H9 (cell line): Measurements from ENCODE around the gene CCNO. TPM values are rescaled to one million over a fixed set of nuclear protein-coding genes. Genes with fewer than 3 reads are reported as not detected.

Source experiments
- DNase-seq: peaks from one replicate; pipeline ENCODE4 v3.0.0-alpha.2; 2017
- H2AFZ ChIP-seq: one replicate; pipeline ENCODE4 v1.6.1; 2013; ENCODE audit warnings: mild to moderate bottlenecking, low read length, control low read depth, moderate library complexity
- H2AK5ac ChIP-seq: 2 replicates; pipeline ENCODE4 v1.6.1; 2013; ENCODE audit warnings: low read length, control low read depth, mixed read lengths; ENCODE audit not compliant: insufficient read length
- H2BK120ac ChIP-seq: one replicate; pipeline ENCODE4 v1.6.1; 2013; ENCODE audit warnings: low read depth, mild to moderate bottlenecking, low read length, control low read depth, inconsistent platforms; ENCODE audit not compliant: poor library complexity, severe bottlenecking
- H2BK12ac ChIP-seq: 2 replicates; pipeline ENCODE4 v1.6.1; 2013; ENCODE audit warnings: low read length, control low read depth, mixed read lengths, low read depth; ENCODE audit not compliant: insufficient read length
- H2BK15ac ChIP-seq: 2 replicates; pipeline ENCODE4 v1.6.1; 2013; ENCODE audit warnings: low read depth, low read length, control low read depth
- H2BK20ac ChIP-seq: one replicate; pipeline ENCODE4 v1.6.1; 2013; ENCODE audit warnings: low read depth, mild to moderate bottlenecking, low read length, control low read depth, inconsistent platforms; ENCODE audit not compliant: poor library complexity, severe bottlenecking
- H2BK5ac ChIP-seq: 2 replicates; pipeline ENCODE4 v1.6.1; 2013; ENCODE audit warnings: low read length, control low read depth, mixed read lengths; ENCODE audit not compliant: insufficient read length
- H3K14ac ChIP-seq: 2 replicates; pipeline ENCODE4 v1.6.1; 2013; ENCODE audit warnings: low read length, control low read depth; ENCODE audit not compliant: insufficient read depth
- H3K18ac ChIP-seq: 2 replicates; pipeline ENCODE4 v1.6.1; 2013; ENCODE audit warnings: low read depth, mild to moderate bottlenecking, mixed read lengths, low read length, control low read depth; ENCODE audit not compliant: insufficient read length
- H3K23ac ChIP-seq: 2 replicates; pipeline ENCODE4 v1.6.1; 2013; ENCODE audit warnings: low read length, control low read depth, mixed read lengths, low read depth; ENCODE audit not compliant: insufficient read length
- H3K23me2 ChIP-seq: 2 replicates; pipeline ENCODE4 v1.6.1; 2013; ENCODE audit warnings: low read depth, mild to moderate bottlenecking, mixed read lengths, low read length, control low read depth; ENCODE audit not compliant: insufficient read length, poor library complexity, severe bottlenecking
- H3K27ac ChIP-seq: 2 replicates; pipeline ENCODE4 v1.5.1; 2013; ENCODE audit warnings: low read length, control low read depth, mixed read lengths, low read depth; ENCODE audit not compliant: insufficient read length
- H3K27me3 ChIP-seq: 2 replicates; pipeline ENCODE4 v1.6.1; 2013; ENCODE audit warnings: low read length, control low read depth, inconsistent platforms; ENCODE audit not compliant: insufficient read depth
- H3K4ac ChIP-seq: 2 replicates; pipeline ENCODE4 v1.6.1; 2013; ENCODE audit warnings: low read depth, mild to moderate bottlenecking, control low read depth, inconsistent platforms, low read length, moderate library complexity
- H3K4me1 ChIP-seq: 2 replicates; pipeline ENCODE4 v1.6.1; 2013; ENCODE audit warnings: low read length, control low read depth, inconsistent platforms; ENCODE audit not compliant: insufficient read depth
- H3K4me2 ChIP-seq: 2 replicates; pipeline ENCODE4 v1.6.1; 2013; ENCODE audit warnings: low read length, control low read depth, mixed read lengths; ENCODE audit not compliant: insufficient read length, insufficient read depth
- H3K56ac ChIP-seq: 2 replicates; pipeline ENCODE4 v1.6.1; 2013; ENCODE audit warnings: low read depth, mild to moderate bottlenecking, mixed read lengths, low read length, control low read depth; ENCODE audit not compliant: insufficient read length
- H3K79me1 ChIP-seq: 2 replicates; pipeline ENCODE4 v1.6.1; 2013; ENCODE audit warnings: low read depth, mild to moderate bottlenecking, moderate library complexity, low read length, control low read depth, inconsistent platforms; ENCODE audit not compliant: insufficient read depth, poor library complexity, severe bottlenecking
- H3K79me2 ChIP-seq: 2 replicates; pipeline ENCODE4 v1.6.1; 2013; ENCODE audit warnings: low read length, control low read depth, inconsistent platforms; ENCODE audit not compliant: insufficient read depth
- H3K9ac ChIP-seq: 2 replicates; pipeline ENCODE4 v1.6.1; 2013; ENCODE audit warnings: low read length, control low read depth, mixed read lengths; ENCODE audit not compliant: insufficient read length; ENCODE audit errors: extremely low read depth
- H3K9me3 ChIP-seq: one replicate; pipeline ENCODE4 v1.6.1; 2013; ENCODE audit warnings: low read depth, low read length, inconsistent platforms; ENCODE audit not compliant: control insufficient read depth
- H3T11ph ChIP-seq: one replicate; pipeline ENCODE4 v1.6.1; 2013; ENCODE audit warnings: mild to moderate bottlenecking, low read length, control low read depth, inconsistent platforms
- H4K20me1 ChIP-seq: one replicate; pipeline ENCODE4 v1.6.1; 2013; ENCODE audit not compliant: control insufficient read depth, insufficient read length, insufficient read depth
- H4K5ac ChIP-seq: 2 replicates; pipeline ENCODE4 v1.6.1; 2013; ENCODE audit warnings: low read depth, mild to moderate bottlenecking, mixed read lengths, low read length, control low read depth; ENCODE audit not compliant: insufficient read length
- H4K8ac ChIP-seq: replicated peaks from 2 replicates; pipeline ENCODE4 v1.6.1; 2013; ENCODE audit warnings: low read length, control low read depth, mixed read lengths, low read depth; ENCODE audit not compliant: insufficient read length
- H4K91ac ChIP-seq: 2 replicates; pipeline ENCODE4 v1.6.1; 2013; ENCODE audit warnings: low read depth, mild to moderate bottlenecking, moderate library complexity, mixed read lengths, low read length, control low read depth; ENCODE audit not compliant: insufficient read length
- H3K27ac Mint-ChIP-seq, 3 experiments: 2 replicates in 2 of 3; 3 replicates in 1 of 3; pipeline ENCODE4 v1.8.0; 2020 to 2021; ENCODE audit warnings: mixed read lengths in 3 of 3, mild to moderate bottlenecking in 1 of 3, moderate library complexity in 1 of 3
- H3K27me3 Mint-ChIP-seq: 2 replicates; pipeline ENCODE4 v1.8.0; 2021; ENCODE audit warnings: low read depth, mild to moderate bottlenecking, moderate library complexity, mixed read lengths
- H3K36me3 Mint-ChIP-seq, 3 experiments: 2 replicates in 2 of 3; 3 replicates in 1 of 3; pipeline ENCODE4 v1.8.0; 2020 to 2021; ENCODE audit warnings: low read depth in 3 of 3, mixed read lengths in 3 of 3; ENCODE audit not compliant: insufficient read depth in 1 of 3
- H3K4me1 Mint-ChIP-seq, 2 experiments: 2 replicates each; pipeline ENCODE4 v1.8.0; 2020; ENCODE audit warnings: mixed read lengths in 2 of 2
- H3K4me3 Mint-ChIP-seq, 2 experiments: 2 replicates in 1 of 2; 3 replicates in 1 of 2; pipeline ENCODE4 v1.8.0; 2020 to 2021; ENCODE audit warnings: mild to moderate bottlenecking in 2 of 2, mixed read lengths in 2 of 2, moderate library complexity in 1 of 2
- H3K9me3 Mint-ChIP-seq, 2 experiments: 2 replicates in 1 of 2; 3 replicates in 1 of 2; pipeline ENCODE4 v1.8.0; 2020; ENCODE audit warnings: mild to moderate bottlenecking in 2 of 2, mixed read lengths in 2 of 2, moderate library complexity in 1 of 2
- CTCF ChIP-seq: fragments of 200-600 bp; sonication (generic); conservative IDR thresholded peaks from 3 replicates; pipeline ENCODE4 v1.8.0; 2021; ENCODE audit warnings: antibody characterized with exemption, mild to moderate bottlenecking
- WGBS: extraction: QIAGEN DNeasy Blood & Tissue Kit; methylation state at CpG from one replicate; pipeline ENCODE4 v1.1.7; 2013; ENCODE audit warnings: missing lambda C conversion rate, low lambda C conversion rate, mixed read lengths; ENCODE audit not compliant: insufficient read length; ENCODE audit errors: extremely low coverage; 5-methylcytosine and 5-hydroxymethylcytosine counted together
- total RNA-seq: library from RNA; stranded (reverse); gene quantifications from 2 replicates; pipeline ENCODE4 v1.2.1, GENCODE V29; 2021

The CCNO gene
- total RNA-seq, 1 experiment from 2014 or later, result 0.24 TPM

GRCh38 chr5:55278778-55279177, 45.4 kb upstream of the CCNO start:
- Histone ChIP-seq H3T11ph (no peak overlapping the region), H3K79me1 (no peaks in the 10 kb centered on the region), H2AK5ac (no peak overlapping the region), H2BK5ac (no peak overlapping the region), H3K4ac (no peak overlapping the region), H3K56ac (no peak overlapping the region), H2BK15ac (no peak overlapping the region), H3K4me2 (no peak overlapping the region), H4K5ac (no peak overlapping the region), H2BK20ac (no peak overlapping the region), H3K9me3 (no peaks in the 10 kb centered on the region), H3K27ac (no peak overlapping the region), H4K91ac (no peak overlapping the region), H3K18ac (no peak overlapping the region), H2BK120ac (no peak overlapping the region), H2AFZ (no peak overlapping the region), H4K8ac (no peak overlapping the region), H3K27me3 (no peaks in the 10 kb centered on the region), H3K9ac (no peak overlapping the region), H3K4me1 (no peaks in the 10 kb centered on the region), H3K23ac (no peak overlapping the region), H3K14ac (no peak overlapping the region), H2BK12ac (no peak overlapping the region), H3K79me2 (no peaks in the 10 kb centered on the region), H4K20me1 (no peaks in the 10 kb centered on the region), H3K23me2 (no peaks in the 10 kb centered on the region)
- H3K4me1 Mint-ChIP-seq, result no peaks in the 10 kb centered on the region
- H3K4me3 Mint-ChIP-seq, result no peak overlapping the region
- H3K27ac Mint-ChIP-seq, result peak overlapping the region in 1 of 3 experiments; percentile 76; a peak in 2 of 7 replicates
- no CpG with 5 or more reads among the region's 4 CpGs for WGBS
- H3K36me3 Mint-ChIP-seq, result peaks cover 19 to 67% (median 51%) of the 10 kb centered on the region in 3 experiments; a peak in 6 of 7 replicates
- H3K9me3 Mint-ChIP-seq, result no peaks in the 10 kb centered on the region
- no peaks in the 10 kb centered on the region for H3K27me3 Mint-ChIP-seq
- DNase-seq, result no peak
- TF ChIP-seq CTCF, result no peak
